Spinal cord (tissue), 10 donors: ENCODE measurements around the gene TSEN2. TPM values are rescaled to one million over a fixed set of nuclear protein-coding genes. Genes with fewer than 3 reads are reported as not detected.
"Not testable (repeated sequence)": the region's sequence is repeated elsewhere in the genome, so short reads cannot be mapped to it uniquely, and the experiment has no call there.

Experiments
- DNase-seq, 6 donors: peaks; one replicate each; pipeline versions ENCODE4 v3.0.0 to v3.0.0-alpha.2; 2013 to 2015; ENCODE audit warnings: low spot score in 6 of 6, low read depth in 4 of 6
- H3K27ac ChIP-seq: one replicate; pipeline ENCODE4 v1.5.1; 2013; ENCODE audit warnings: low read depth, low read length, control low read depth
- H3K27me3 ChIP-seq: one replicate; pipeline ENCODE4 v1.6.1; 2013; ENCODE audit warnings: low read length; ENCODE audit not compliant: control insufficient read depth, insufficient read depth
- H3K36me3 ChIP-seq: one replicate; pipeline ENCODE4 v1.6.1; 2013; ENCODE audit warnings: low read length; ENCODE audit not compliant: control insufficient read depth, insufficient read depth
- H3K4me1 ChIP-seq: one replicate; pipeline ENCODE4 v1.6.1; 2013; ENCODE audit warnings: low read length; ENCODE audit not compliant: control insufficient read depth, insufficient read depth
- H3K4me3 ChIP-seq: one replicate; pipeline ENCODE4 v1.5.1; 2013; ENCODE audit warnings: low read depth, low read length, control low read depth
- H3K9me3 ChIP-seq: one replicate; pipeline ENCODE4 v1.6.1; 2013; ENCODE audit warnings: low read length; ENCODE audit not compliant: control insufficient read depth, insufficient read depth
- WGBS: methylation state at CpG from one replicate; pipeline ENCODE4 v1.1.5; 2013; ENCODE audit warnings: missing lambda C conversion rate; ENCODE audit not compliant: insufficient coverage; 5-methylcytosine and 5-hydroxymethylcytosine counted together
- polyA plus RNA-seq, 2 donors: library from polyadenylated mRNA; unstranded; fragments of 120-200 nt; gene quantifications; one replicate each; pipeline ENCODE4 v1.2.1, GENCODE V29; 2013; ENCODE audit not compliant: insufficient read length in 2 of 2
- total RNA-seq, 2 donors: library from RNA; depleted of rRNA in 1 of 2; stranded (reverse); fragments of 120-200 nt in 1 of 2; fragments of >200 nt in 1 of 2; gene quantifications; one replicate each; pipeline versions ENCODE4 v1.2.3 to v1.2.4, GENCODE V29; 2013 to 2014
- donor health status: healthy.

TSEN2 gene
- total and polyA plus RNA-seq, 4 donors = 19.7 to 27.2 (median 23.8) TPM

GRCh38 chr3:12461097-12461649 is 23.1 kb upstream of the TSEN2 start:
- Histone ChIP-seq H3K4me3 (no peak overlapping the region), H3K27ac (no peak overlapping the region), H3K27me3 (no peaks in the 10 kb centered on the region), H3K36me3 (no peaks in the 10 kb centered on the region), H3K4me1 (peaks cover 4% of the 10 kb centered on the region), H3K9me3 (no peaks in the 10 kb centered on the region)
- 100% methylated on average over 1 of the region's 7 CpGs for WGBS
- DNase-seq = no peak

DNA sequence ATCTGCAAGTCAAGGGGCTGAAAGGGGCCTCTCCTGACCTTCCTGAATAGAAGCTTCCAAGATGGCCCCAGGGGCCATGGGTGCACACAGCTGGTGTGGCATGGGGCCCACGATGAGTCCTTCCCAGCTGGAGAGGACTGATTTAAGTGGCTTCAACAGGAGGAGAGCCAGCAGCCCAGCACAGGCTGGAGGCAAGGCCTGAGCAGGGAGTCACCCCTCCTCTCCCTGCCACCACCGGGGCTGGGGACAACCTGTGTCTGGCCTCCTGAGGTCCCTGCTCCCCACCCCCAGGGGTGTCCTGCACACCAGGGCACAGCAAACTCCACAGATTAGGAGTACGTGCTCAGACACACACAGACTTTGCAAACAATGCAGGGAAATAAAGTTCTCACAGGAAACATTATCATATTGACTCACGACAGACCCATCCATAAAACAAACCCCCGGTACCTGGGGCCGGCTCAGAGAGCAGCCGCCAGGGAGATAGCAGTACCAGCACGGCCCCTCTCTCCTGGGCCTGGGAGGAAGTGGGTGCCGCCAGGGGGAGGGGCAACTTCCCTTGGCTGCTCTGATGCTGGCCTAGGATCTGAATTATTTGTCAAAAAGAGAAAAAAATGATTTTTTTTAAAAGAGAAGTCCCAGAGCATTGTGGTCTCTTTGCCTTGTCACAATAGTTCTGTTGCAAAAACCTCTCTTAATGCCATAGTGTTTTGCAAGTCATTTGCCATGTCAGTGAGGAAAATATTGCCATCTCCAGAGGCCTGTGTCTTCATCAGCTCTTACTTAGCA is 21.9 kb upstream of the TSEN2 start:
- H3K9me3 ChIP-seq = no peaks in the 10 kb centered on the region
- no peak overlapping the region for H3K27ac ChIP-seq
- no peak for DNase-seq
- WGBS = 62% methylated on average over 6 of the region's 9 CpGs
- no peaks in the 10 kb centered on the region for H3K27me3 ChIP-seq
- H3K36me3 ChIP-seq = no peaks in the 10 kb centered on the region
- H3K4me1 ChIP-seq = peaks cover 4% of the 10 kb centered on the region
- no peak overlapping the region for H3K4me3 ChIP-seq

DNA sequence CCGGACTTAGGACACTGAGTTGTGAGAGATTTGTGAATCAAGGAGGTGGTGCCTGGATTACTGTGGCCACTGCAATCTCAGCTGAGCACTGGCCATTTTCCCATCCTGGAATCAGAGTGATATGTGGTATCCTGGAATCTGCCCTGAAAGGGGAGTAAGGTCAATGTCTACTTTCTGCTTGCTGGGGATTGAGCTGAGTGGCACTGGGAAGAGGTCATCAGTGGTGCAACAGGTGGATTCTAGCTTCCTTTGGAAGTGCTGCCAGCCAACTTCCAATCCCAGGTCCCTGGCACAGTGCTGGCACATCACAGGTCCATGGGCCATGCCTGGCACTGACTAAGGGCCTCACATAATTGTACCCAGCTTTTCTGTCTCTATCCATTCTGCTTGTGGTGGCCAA is 20.6 kb upstream of the TSEN2 start:
- no peaks in the 10 kb centered on the region for H3K9me3 ChIP-seq
- H3K4me3 ChIP-seq = no peak overlapping the region
- 100% methylated on average over 1 of the region's 1 CpG for WGBS
- no peaks in the 10 kb centered on the region for H3K27me3 ChIP-seq
- no peak overlapping the region for H3K27ac ChIP-seq
- H3K36me3 ChIP-seq = no peaks in the 10 kb centered on the region
- H3K4me1 ChIP-seq = peaks cover 4% of the 10 kb centered on the region
- DNase-seq = no peak

GRCh38 chr3:12464181-12464580 is 20.1 kb upstream of the TSEN2 start:
- H3K4me1 ChIP-seq = peaks cover 4% of the 10 kb centered on the region
- no peaks in the 10 kb centered on the region for H3K36me3 ChIP-seq
- no peaks in the 10 kb centered on the region for H3K9me3 ChIP-seq
- no peak overlapping the region for H3K27ac ChIP-seq
- no peaks in the 10 kb centered on the region for H3K27me3 ChIP-seq
- H3K4me3 ChIP-seq = no peak overlapping the region
- DNase-seq = no peak

DNA sequence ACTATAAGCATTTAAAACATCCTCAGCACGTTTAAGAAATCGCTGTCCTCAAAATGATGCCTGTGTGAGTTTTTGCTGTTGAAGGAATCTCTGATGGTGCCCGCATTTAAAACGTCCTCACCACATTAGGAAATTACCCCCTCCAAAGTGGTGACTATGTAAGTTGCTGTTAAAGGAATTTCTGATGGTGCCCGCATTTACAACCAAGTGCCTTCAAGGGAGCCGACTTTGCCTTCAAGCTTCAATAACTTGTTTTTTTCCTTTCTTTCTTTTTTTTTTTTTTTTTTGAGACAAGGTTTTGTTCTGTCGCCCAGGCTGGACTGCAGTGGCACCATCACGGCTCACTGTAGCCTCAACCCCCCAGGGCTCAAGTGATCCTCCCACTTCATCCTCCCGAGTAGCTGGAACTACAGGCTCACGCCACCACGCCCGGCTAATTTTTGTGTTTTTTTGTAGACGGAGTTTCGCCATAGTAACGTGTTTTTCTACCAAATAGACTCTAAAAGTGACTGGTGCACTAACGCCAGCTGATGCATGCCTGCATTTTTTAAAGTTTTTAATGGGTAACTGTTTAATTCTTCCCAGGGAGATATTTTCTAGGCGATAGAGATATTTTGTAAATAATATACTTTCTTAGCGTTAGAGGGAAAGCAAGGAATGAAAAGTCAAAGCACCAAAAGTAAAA is 19.0 kb upstream of the TSEN2 start:
- Histone ChIP-seq H3K27me3 (no peaks in the 10 kb centered on the region), H3K4me1 (peaks cover 4% of the 10 kb centered on the region), H3K27ac (no peak overlapping the region), H3K9me3 (no peaks in the 10 kb centered on the region), H3K4me3 (no peak overlapping the region), H3K36me3 (no peaks in the 10 kb centered on the region)
- WGBS = 63% methylated on average over 2 of the region's 18 CpGs
- no peak for DNase-seq

DNA sequence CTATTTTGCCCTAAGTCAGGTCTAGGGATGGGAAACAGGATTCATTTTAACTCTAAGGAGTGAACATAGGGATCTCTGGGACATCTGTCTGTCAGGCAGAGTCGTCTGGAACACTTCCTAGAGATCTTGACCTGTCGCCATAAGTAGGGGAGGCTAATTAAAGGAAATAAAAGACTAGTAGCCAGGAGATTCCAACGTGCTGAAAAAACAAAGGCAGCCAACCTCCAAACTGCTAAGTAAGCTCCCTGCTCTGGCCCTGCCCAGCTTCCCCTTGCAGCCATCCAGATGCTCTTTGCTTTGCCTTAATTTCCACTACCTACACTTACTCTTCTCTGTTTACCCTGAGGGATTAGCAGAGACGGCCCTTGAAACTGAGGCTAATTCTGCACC is 18.4 kb upstream of the TSEN2 start:
- H3K4me3 ChIP-seq = no peak overlapping the region
- no peak overlapping the region for H3K27ac ChIP-seq
- peaks cover 4% of the 10 kb centered on the region for H3K4me1 ChIP-seq
- H3K9me3 ChIP-seq = no peaks in the 10 kb centered on the region
- H3K36me3 ChIP-seq = no peaks in the 10 kb centered on the region
- DNase-seq = no peak
- 60% methylated on average over 1 of the region's 4 CpGs for WGBS
- no peaks in the 10 kb centered on the region for H3K27me3 ChIP-seq

DNA sequence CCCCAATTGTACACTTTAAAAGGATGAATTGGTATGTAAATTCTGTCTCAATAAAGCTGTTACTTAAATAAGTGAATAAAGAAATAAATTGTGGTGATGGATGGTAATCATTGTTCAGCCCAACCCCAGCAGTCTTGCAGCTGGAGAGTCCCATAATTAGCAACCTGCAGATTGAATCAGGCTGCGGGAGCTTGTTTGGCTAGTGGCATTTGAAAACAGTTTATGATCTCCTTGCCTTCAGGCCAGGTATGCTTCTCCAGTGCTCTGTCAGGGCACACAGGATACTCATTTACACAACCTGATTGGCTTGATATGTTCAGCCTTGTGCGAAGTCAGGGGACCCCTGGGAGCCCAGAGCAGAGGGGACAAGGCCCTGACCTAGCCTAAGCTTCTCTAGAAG is 16.5 kb upstream of the TSEN2 start:
- H3K36me3 ChIP-seq = no peaks in the 10 kb centered on the region
- H3K4me3 ChIP-seq = no peak overlapping the region
- H3K9me3 ChIP-seq = no peaks in the 10 kb centered on the region
- H3K27ac ChIP-seq = no peak overlapping the region
- no peaks in the 10 kb centered on the region for H3K27me3 ChIP-seq
- 83% methylated on average over 2 of the region's 2 CpGs for WGBS
- no peak for DNase-seq
- no peaks in the 10 kb centered on the region for H3K4me1 ChIP-seq

DNA sequence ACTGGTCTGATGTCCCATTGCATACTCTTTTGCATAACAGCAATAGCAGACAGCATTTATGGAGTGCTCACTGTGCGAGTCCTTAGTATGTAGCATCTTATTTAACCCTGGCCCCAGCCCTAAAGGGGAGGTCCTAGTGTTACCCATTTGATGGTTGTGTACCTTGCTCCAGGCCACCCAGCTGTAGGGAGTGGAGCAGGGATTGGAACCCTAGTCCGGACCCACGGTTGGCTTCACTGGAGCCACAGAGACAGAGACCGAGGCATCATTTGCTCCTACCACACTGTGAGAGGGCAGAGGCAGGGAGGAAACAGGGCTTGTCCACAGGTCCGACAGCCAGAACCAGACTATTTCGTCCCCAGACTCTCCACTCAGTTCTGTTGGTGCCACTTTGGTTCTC is 16.0 kb upstream of the TSEN2 start:
- Histone ChIP-seq H3K4me3 (no peak overlapping the region), H3K9me3 (no peaks in the 10 kb centered on the region), H3K27me3 (no peaks in the 10 kb centered on the region), H3K36me3 (no peaks in the 10 kb centered on the region), H3K4me1 (no peaks in the 10 kb centered on the region), H3K27ac (no peak overlapping the region)
- no peak for DNase-seq
- WGBS = 90% methylated on average over 6 of the region's 6 CpGs

- Histone ChIP-seq H3K27ac (no peak overlapping the region), H3K27me3 (no peaks in the 10 kb centered on the region), H3K4me1 (no peaks in the 10 kb centered on the region), H3K4me3 (no peak overlapping the region), H3K36me3 (no peaks in the 10 kb centered on the region), H3K9me3 (no peaks in the 10 kb centered on the region)
- 55% methylated on average over 2 of the region's 2 CpGs for WGBS
- no peak for DNase-seq
Observed at GRCh38 chr3:12468757-12469156, 15.5 kb upstream of the TSEN2 start.

GRCh38 chr3:12469222-12469621 is 15.1 kb upstream of the TSEN2 start:
- 95% methylated on average over 6 of the region's 7 CpGs for WGBS
- DNase-seq, H3K9me3 ChIP-seq, H3K27me3 ChIP-seq, H3K36me3 ChIP-seq, H3K27ac ChIP-seq, H3K4me3 ChIP-seq, H3K4me1 ChIP-seq: not testable (repeated sequence)
